ENCODE results near the gene KRT15. TPM values are rescaled to one million over a fixed set of nuclear protein-coding genes. Genes with fewer than 3 reads are reported as not detected.

KRT15 gene
- polyA plus RNA-seq, 3 donors, result 0.03 TPM; not detected in 2

DNA sequence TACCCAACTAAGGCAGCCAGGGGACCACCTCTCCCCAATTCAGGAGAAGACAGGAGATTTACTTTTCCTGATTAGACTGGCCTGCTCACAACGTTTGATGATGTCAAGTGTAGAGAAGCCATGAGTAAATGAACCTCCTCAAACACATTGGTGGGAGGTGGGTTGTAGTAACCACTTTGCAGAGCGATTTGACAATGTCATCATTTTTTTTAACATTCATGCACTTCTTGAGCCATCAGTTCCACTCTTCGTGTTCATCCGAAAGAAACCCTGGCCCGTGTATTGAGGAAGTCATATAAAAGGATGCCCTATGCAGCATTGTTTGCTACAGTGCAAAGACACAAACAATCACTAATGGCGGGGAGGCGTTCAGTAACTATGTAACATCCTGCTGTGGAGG lies 14.9 kb upstream of the KRT15 start:
- Mint-ChIP-seq H3K4me3 (no peak overlapping the region), H3K27me3 (ENCODE audit: low read depth in 3 of 3) (peaks cover 37 to 71% (median 50%) of the 10 kb centered on the region in 3 donors), H3K36me3 (no peaks in the 10 kb centered on the region), H3K4me1 (peaks cover 7% of the 10 kb centered on the region), H3K27ac (no peak overlapping the region), H3K9me3 (peaks cover 0 to 10% (median 3%) of the 10 kb centered on the region in 7 donors)
- Histone ChIP-seq H2AFZ (ENCODE audit: insufficient read depth, low read depth, low read length, poor library complexity, severe bottlenecking) (no peak overlapping the region), H3K9ac (ENCODE audit: insufficient read depth, low read length, poor library complexity, severe bottlenecking) (no peak overlapping the region), H3K4me1 (ENCODE audit: control insufficient read depth in 1 of 2, insufficient read depth in 2 of 2, low read length in 2 of 2) (no peaks in the 10 kb centered on the region), H3K4me2 (replicated peaks; ENCODE audit: extremely low read depth, low read length, poor library complexity, severe bottlenecking) (no peak overlapping the region), H3K9me3 (replicated peaks in 1 of 2; ENCODE audit: control insufficient read depth in 1 of 2, insufficient read depth in 1 of 2, low read length in 2 of 2) (no peaks in the 10 kb centered on the region), H3K4me3 (replicated peaks in 1 of 3; ENCODE audit: low read depth in 2 of 3, low read length in 3 of 3) (no peak overlapping the region), H4K20me1 (ENCODE audit: insufficient read depth, low read length) (no peaks in the 10 kb centered on the region), H3K27ac (ENCODE audit: low read depth in 1 of 2, low read length in 2 of 2) (no peak overlapping the region), H3K79me2 (ENCODE audit: insufficient read depth, low read length) (no peaks in the 10 kb centered on the region), H3K36me3 (replicated peaks in 1 of 2; ENCODE audit: control insufficient read depth in 1 of 2, insufficient read depth in 2 of 2, low read length in 2 of 2) (no peaks in the 10 kb centered on the region), H3K27me3 (ENCODE audit: control insufficient read depth in 2 of 2, insufficient read depth in 2 of 2, low read length in 2 of 2) (peaks cover 22 to 37% of the 10 kb centered on the region in 2 donors)
- intact Hi-C loops (cut with micrococcal nuclease), result no loop called here
- no CpG with 5 or more reads among the region's 7 CpGs for WGBS (ENCODE audit: insufficient coverage)
- TF ChIP-seq, protein P1, sequence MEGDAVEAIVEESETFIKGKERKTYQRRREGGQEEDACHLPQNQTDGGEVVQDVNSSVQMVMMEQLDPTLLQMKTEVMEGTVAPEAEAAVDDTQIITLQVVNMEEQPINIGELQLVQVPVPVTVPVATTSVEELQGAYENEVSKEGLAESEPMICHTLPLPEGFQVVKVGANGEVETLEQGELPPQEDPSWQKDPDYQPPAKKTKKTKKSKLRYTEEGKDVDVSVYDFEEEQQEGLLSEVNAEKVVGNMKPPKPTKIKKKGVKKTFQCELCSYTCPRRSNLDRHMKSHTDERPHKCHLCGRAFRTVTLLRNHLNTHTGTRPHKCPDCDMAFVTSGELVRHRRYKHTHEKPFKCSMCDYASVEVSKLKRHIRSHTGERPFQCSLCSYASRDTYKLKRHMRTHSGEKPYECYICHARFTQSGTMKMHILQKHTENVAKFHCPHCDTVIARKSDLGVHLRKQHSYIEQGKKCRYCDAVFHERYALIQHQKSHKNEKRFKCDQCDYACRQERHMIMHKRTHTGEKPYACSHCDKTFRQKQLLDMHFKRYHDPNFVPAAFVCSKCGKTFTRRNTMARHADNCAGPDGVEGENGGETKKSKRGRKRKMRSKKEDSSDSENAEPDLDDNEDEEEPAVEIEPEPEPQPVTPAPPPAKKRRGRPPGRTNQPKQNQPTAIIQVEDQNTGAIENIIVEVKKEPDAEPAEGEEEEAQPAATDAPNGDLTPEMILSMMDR (IDR thresholded peaks at IDR 0.05), result no peak
- DNase-seq, result no peak

DNA sequence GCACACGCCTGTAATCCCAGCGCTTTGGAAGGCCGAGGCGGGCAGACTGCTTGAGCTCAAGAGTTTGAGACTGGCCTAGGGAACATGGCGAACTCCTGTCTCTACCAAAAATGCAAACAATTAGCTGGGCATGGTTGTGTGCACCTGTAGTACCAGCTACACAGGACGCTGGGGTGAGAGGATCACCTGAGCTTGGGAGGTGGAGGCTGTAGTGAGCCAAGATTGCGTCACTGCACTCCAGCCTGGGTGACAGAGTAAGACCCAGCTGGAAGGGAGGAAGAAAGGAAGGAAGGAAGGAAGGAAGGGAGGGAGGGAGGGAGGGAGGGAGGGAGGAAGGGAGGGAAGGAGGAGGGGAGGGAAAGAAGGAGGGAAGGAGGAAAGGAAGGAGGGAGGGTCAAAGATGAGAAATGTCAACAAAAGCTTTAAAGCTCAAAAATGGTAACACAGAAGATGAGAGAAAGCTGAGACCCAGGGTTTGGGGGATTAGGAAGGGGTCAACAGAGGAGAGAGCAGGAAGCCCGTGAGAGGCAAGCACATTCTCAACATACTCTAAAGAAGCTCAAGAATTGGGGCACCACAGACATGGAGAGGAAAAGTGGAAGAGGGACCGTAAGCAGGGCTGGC lies 14.4 kb upstream of the KRT15 start:
- Histone ChIP-seq H3K27ac (ENCODE audit: low read depth in 1 of 2, low read length in 2 of 2) (no peak overlapping the region), H3K9ac (ENCODE audit: insufficient read depth, low read length, poor library complexity, severe bottlenecking) (no peak overlapping the region), H2AFZ (ENCODE audit: insufficient read depth, low read depth, low read length, poor library complexity, severe bottlenecking) (no peak overlapping the region), H3K4me2 (replicated peaks; ENCODE audit: extremely low read depth, low read length, poor library complexity, severe bottlenecking) (no peak overlapping the region), H3K27me3 (ENCODE audit: control insufficient read depth in 2 of 2, insufficient read depth in 2 of 2, low read length in 2 of 2) (peaks cover 28 to 43% of the 10 kb centered on the region in 2 donors), H3K9me3 (replicated peaks in 1 of 2; ENCODE audit: control insufficient read depth in 1 of 2, insufficient read depth in 1 of 2, low read length in 2 of 2) (peaks cover 0 to 5% of the 10 kb centered on the region in 2 donors), H3K79me2 (ENCODE audit: insufficient read depth, low read length) (no peaks in the 10 kb centered on the region), H3K36me3 (replicated peaks in 1 of 2; ENCODE audit: control insufficient read depth in 1 of 2, insufficient read depth in 2 of 2, low read length in 2 of 2) (no peaks in the 10 kb centered on the region), H4K20me1 (ENCODE audit: insufficient read depth, low read length) (no peaks in the 10 kb centered on the region), H3K4me3 (replicated peaks in 1 of 3; ENCODE audit: low read depth in 2 of 3, low read length in 3 of 3) (no peak overlapping the region), H3K4me1 (ENCODE audit: control insufficient read depth in 1 of 2, insufficient read depth in 2 of 2, low read length in 2 of 2) (peaks cover 2% of the 10 kb centered on the region in 2 donors)
- Mint-ChIP-seq H3K9me3 (peaks cover 0 to 12% (median 5%) of the 10 kb centered on the region in 7 donors), H3K36me3 (peaks cover 2 to 3% of the 10 kb centered on the region in 2 donors), H3K27ac (peak overlapping the region in 2 of 7 donors; percentile 24 to 68), H3K4me1 (peaks cover 10% of the 10 kb centered on the region), H3K4me3 (no peak overlapping the region), H3K27me3 (ENCODE audit: low read depth in 3 of 3) (peaks cover 41 to 76% (median 56%) of the 10 kb centered on the region in 3 donors)
- no peak for DNase-seq
- intact Hi-C loops (cut with micrococcal nuclease), result no loop called here
- TF ChIP-seq, protein P1 (IDR thresholded peaks at IDR 0.05), result no peak
- WGBS (ENCODE audit: insufficient coverage), result 94% methylated on average over 4 of the region's 9 CpGs
